ENCODE measurements around the gene MIOX.

DNA sequence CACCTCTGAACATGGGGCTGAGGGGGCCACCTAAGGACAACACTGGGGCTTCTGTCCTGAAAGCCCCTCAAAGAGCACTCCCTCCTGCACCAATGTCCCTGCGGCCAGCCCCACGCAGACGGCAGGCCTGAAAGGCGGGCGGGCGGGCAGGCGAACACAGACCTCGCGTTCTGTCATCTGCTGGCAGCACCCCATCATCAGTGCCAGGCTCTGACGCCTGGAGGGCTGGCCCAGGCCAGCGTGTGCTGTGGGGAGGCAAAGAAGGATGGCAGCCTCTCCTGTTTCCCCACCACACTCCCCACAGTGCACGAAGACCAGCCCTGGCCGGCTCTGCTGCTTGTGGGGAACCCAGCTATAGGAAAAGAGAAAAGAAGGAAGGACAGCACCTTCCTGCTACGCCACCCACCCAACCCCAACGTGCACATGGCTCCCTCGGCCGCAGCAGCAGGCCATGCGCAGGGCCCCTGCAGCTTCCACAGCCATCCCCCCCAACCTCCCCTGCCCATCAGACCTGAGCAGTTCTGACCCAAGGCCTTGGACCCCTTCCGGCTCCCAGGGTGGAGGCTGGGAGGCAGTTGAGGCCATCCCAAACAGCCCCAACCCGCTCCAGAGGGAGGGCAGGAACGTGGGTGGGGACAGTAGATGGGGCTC is 15.3 kb upstream of the MIOX start:
- no peak for TF ChIP-seq ZNF335 (tag by site-specific recombination; conservative IDR thresholded peaks at IDR 0.05)
- TF ChIP-seq, protein P1, sequence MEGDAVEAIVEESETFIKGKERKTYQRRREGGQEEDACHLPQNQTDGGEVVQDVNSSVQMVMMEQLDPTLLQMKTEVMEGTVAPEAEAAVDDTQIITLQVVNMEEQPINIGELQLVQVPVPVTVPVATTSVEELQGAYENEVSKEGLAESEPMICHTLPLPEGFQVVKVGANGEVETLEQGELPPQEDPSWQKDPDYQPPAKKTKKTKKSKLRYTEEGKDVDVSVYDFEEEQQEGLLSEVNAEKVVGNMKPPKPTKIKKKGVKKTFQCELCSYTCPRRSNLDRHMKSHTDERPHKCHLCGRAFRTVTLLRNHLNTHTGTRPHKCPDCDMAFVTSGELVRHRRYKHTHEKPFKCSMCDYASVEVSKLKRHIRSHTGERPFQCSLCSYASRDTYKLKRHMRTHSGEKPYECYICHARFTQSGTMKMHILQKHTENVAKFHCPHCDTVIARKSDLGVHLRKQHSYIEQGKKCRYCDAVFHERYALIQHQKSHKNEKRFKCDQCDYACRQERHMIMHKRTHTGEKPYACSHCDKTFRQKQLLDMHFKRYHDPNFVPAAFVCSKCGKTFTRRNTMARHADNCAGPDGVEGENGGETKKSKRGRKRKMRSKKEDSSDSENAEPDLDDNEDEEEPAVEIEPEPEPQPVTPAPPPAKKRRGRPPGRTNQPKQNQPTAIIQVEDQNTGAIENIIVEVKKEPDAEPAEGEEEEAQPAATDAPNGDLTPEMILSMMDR (tag by site-specific recombination; IDR thresholded peaks at IDR 0.05) = no peak
- no peak for TF ChIP-seq TSHZ1 (tag by site-specific recombination; IDR thresholded peaks at IDR 0.05; ENCODE audit: borderline replicate concordance)
- TF ChIP-seq, protein P2, sequence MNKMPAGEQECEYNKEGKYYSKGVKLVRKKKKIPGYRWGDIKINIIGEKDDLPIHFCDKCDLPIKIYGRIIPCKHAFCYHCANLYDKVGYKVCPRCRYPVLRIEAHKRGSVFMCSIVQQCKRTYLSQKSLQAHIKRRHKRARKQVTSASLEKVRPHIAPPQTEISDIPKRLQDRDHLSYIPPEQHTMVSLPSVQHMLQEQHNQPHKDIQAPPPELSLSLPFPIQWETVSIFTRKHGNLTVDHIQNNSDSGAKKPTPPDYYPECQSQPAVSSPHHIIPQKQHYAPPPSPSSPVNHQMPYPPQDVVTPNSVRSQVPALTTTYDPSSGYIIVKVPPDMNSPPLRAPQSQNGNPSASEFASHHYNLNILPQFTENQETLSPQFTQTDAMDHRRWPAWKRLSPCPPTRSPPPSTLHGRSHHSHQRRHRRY (tag by site-specific recombination; IDR thresholded peaks at IDR 0.05) = no peak
- TF ChIP-seq MYNN (tag by site-specific recombination; IDR thresholded peaks at IDR 0.05; ENCODE audit: borderline replicate concordance) = no peak

All from HEK293 (cell line).